GM13976 (cell line): Measurements from ENCODE around the gene REG1B.

ENCODE experiments used
- DNase-seq: peaks from one replicate; pipeline ENCODE4 v3.0.0; 2012; ENCODE audit warnings: low spot score
- in situ Hi-C: fragments of 300-500 bp; cut with MboI; formaldehyde crosslinking; loops from one replicate; pipeline ENCODE4 v1.12.0; 2022; ENCODE audit warnings: low sequenced_read_pairs, mixed read lengths, inconsistent platforms; ENCODE audit not compliant: unreplicated experiment
- TF ChIP-seq, protein P1 (sequence below): IDR thresholded peaks from 2 replicates; pipeline ENCODE4 v1.5.1; 2012; ENCODE audit warnings: borderline replicate concordance, mild to moderate bottlenecking; ENCODE audit not compliant: insufficient read depth; ENCODE audit errors: extremely low read depth, missing control alignments, control extremely low read depth

The REG1B gene

DNA sequence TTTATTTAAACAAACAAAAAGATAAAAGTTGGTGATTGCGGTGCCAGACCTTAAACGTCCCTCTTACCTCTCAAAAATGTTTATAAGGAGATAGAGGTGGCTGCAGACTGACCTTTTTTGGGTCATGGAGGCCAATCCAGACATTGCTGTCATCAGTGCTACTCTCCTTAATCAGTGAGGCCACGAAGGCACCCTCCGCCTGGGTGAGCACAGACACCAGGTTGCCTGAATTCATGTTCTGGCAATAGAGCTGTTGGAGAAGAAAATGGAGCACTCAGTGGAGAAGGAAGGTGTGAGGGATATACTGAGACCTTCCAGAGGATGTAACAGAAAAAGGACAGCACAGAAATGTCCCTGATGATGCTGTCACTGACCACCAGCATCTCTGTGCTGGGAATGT, 1.5 kb downstream of the REG1B start:
- TF ChIP-seq, protein P1, sequence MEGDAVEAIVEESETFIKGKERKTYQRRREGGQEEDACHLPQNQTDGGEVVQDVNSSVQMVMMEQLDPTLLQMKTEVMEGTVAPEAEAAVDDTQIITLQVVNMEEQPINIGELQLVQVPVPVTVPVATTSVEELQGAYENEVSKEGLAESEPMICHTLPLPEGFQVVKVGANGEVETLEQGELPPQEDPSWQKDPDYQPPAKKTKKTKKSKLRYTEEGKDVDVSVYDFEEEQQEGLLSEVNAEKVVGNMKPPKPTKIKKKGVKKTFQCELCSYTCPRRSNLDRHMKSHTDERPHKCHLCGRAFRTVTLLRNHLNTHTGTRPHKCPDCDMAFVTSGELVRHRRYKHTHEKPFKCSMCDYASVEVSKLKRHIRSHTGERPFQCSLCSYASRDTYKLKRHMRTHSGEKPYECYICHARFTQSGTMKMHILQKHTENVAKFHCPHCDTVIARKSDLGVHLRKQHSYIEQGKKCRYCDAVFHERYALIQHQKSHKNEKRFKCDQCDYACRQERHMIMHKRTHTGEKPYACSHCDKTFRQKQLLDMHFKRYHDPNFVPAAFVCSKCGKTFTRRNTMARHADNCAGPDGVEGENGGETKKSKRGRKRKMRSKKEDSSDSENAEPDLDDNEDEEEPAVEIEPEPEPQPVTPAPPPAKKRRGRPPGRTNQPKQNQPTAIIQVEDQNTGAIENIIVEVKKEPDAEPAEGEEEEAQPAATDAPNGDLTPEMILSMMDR, result no peak

DNA sequence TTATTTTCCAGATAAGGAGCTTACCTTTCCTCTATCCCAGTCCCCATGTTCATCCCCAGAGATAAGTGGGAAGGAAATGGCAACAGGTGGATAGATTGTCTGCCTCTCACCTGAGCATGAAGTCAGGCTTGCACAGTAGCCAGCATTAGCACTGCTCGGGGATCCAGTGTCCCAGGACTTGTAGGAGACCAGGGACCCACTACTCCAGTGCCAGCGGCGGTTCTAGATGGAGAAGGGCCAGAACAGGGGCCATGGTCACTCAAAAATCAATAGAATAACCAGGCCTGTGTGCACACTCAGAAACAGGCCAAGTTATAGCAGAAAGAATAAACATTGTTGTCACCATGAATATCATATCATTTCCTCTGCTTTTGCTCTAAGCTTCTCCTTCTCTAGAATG, 2.4 kb downstream of the REG1B start:
- in situ Hi-C loops, result no loop called here
- DNase-seq, result no peak
- TF ChIP-seq, protein P1, result no peak

More for the DNA sequence above, 1.5 kb downstream of the REG1B start:
- DNase-seq, result no peak
- in situ Hi-C loops, result no loop called here

DNA sequence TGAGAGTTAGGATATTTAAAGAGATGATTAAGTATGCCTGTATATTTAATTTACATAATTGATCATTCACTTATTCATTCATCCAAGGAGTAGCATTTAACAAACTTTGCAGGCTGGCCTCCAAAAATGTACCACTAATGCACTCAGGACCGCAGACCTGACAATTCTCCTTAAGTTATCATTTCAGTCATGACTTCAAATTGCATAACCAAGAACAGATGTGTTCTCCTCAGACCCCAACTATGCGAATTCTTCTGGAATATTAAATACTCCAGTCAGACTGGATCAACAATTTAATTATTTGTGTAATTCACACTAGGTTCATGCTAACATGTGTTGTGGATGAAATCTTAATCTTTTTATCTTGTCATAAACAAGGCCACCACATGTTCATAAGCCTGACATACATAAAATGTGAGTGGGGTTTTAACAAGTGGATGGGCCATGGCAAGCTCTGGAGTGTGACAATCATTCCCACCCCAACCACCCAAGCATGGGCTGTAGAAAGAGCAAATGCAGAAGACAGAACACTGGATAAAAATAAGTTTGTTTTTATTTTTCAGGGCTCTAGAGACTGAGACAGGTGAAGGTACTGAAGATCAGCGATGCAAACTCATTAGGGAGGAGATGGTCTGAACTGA, 3.2 kb downstream of the REG1B start:
- in situ Hi-C loops, result no loop called here
- DNase-seq, result no peak
- TF ChIP-seq, protein P1, result no peak

DNA sequence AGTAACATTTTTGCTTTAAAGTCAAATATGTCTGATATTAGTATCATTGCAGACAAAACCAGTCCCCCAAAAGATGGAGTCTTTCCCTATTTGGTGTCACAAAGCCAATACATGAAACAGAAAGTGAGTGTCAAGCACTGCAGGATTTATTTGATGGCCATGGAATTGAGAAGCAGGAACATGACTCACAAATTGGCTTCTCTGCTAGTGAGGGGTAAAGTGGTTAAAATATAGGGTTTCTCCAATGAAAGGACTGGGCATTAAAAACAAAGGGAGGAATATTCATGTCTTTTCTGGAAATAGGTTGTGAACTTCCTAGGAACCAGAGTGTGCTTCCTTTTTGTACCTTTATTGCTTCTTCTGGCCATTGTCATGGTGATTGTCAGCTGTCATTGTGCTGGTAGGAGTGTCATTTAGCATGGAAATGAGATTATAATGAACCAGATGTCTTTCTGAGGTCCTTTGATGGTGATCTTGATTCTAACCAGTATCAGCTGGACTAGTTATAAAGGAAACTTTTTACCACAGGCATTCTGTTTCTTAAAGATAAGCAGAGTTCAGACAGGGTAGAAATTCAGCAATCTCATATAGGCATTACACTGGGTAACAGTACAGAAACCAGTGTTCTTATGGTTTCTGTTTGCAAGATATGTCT, 4.1 kb downstream of the REG1B start:
- in situ Hi-C loops, result no loop called here
- TF ChIP-seq, protein P1, result no peak
- no peak for DNase-seq

DNA sequence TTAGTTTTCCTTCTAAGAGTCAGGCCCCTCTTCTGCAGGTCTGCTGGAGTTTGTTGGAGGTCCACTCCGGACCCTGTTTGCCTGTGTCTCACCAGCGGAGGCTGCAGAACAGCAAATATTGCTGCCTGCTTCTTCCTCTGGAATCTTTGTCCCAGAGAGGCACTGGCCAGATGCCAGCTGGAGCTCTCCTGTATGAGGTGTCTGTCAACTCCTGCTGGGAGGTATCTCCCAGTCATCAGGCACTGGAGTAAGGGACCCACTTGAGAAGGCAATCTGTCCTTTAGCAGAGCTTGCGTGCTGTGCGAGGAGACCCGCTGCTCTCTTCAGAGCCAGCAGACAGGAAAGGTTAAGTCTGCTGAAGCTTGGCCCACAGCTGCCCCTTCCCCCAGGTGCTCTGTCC, 4.8 kb downstream of the REG1B start:
- TF ChIP-seq, protein P1, result no peak
- no peak for DNase-seq
- in situ Hi-C loops, result no loop called here

DNA sequence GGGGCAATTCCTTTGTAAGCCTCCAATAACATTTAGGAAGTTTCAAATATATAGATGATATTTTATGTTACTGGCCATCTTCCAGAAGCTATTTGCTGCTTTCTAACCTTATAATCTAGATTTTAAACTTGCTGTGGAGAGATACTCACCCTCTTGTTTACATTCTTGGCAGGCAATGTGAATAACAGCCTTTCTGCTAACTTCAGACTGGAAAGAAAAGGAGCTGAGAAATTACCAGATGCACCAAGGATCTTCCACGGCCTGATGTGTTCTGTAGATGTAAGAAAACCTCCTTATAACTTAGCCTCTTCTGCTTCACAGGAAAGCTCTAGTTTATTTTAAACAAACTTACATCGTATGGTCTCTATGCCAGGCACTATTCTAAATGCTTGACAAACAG, 16.7 kb downstream of the REG1B start:
- DNase-seq, result no peak
- in situ Hi-C loops, result no loop called here
- TF ChIP-seq, protein P1, result no peak
